Progenitor cell of endocrine pancreas (in vitro differentiated cells): ENCODE measurements around the gene RHOA. TPM values are rescaled to one million over a fixed set of nuclear protein-coding genes. Genes with fewer than 3 reads are reported as not detected.
"Not testable (repeated sequence)": the region's sequence is repeated elsewhere in the genome, so short reads cannot be mapped to it uniquely, and the experiment has no call there.

Experiments
- DNase-seq: peaks from one replicate; pipeline ENCODE4 v3.0.0; 2021; ENCODE audit warnings: low spot score; ENCODE audit not compliant: unreplicated experiment
- H3K27ac Mint-ChIP-seq: 2 replicates; pipeline ENCODE4 v1.8.0; 2021; ENCODE audit warnings: mild to moderate bottlenecking, moderate library complexity, mixed read lengths
- H3K27me3 Mint-ChIP-seq: 2 replicates; pipeline ENCODE4 v1.8.0; 2021; ENCODE audit warnings: mixed read lengths
- H3K36me3 Mint-ChIP-seq: 2 replicates; pipeline ENCODE4 v1.8.0; 2022; ENCODE audit warnings: mixed read lengths; ENCODE audit not compliant: insufficient read depth
- H3K4me1 Mint-ChIP-seq: 2 replicates; pipeline ENCODE4 v1.8.0; 2021; ENCODE audit warnings: low read depth, mixed read lengths
- H3K4me3 Mint-ChIP-seq: 2 replicates; pipeline ENCODE4 v1.8.0; 2021; ENCODE audit warnings: low read depth, mild to moderate bottlenecking, moderate library complexity, mixed read lengths
- H3K9me3 Mint-ChIP-seq: 2 replicates; pipeline ENCODE4 v1.8.0; 2021; ENCODE audit warnings: low read depth, mixed read lengths
- CTCF ChIP-seq: fragments of 200-600 bp; sonication (generic); IDR thresholded peaks from one replicate; pipeline ENCODE4 v1.5.0; 2021; ENCODE audit warnings: antibody characterized with exemption, mild to moderate bottlenecking; ENCODE audit not compliant: unreplicated experiment
- total RNA-seq: library from RNA; stranded (reverse); gene quantifications from 2 replicates; pipeline ENCODE4 v1.2.1, GENCODE V29; 2021

RHOA gene
- total RNA-seq, 1 donor from 2014 or later = 301 TPM

- no peak for DNase-seq
- no peaks in the 10 kb centered on the region for H3K9me3 Mint-ChIP-seq
- no peak for TF ChIP-seq CTCF
- H3K4me3 Mint-ChIP-seq = no peak overlapping the region
- no peaks in the 10 kb centered on the region for H3K4me1 Mint-ChIP-seq
- no peaks in the 10 kb centered on the region for H3K27me3 Mint-ChIP-seq
- H3K27ac Mint-ChIP-seq = no peak overlapping the region
- peaks cover 28% of the 10 kb centered on the region for H3K36me3 Mint-ChIP-seq
Measured at GRCh38 chr3:49329186-49329585, 82.6 kb downstream of the RHOA start.

DNA sequence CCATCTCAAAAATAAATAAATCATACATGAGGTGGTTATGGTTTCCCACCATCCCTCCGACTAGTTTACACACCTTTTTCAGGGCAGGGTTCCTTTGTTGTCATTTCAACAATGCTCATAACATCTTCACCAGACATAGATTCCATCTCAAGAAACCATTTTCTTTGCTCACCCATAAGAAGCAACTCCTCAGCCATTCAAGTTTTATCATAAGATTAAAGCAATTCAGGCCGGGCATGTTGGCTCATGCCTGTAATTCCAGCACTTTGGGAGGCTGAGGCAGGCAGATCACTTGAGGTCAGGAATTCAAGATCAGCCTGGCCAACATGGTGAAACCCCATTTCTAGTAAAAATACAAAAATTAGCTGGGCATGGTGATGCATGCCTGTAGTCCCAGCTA lies 83.4 kb downstream of the RHOA start:
- DNase-seq, H3K27me3 Mint-ChIP-seq, H3K4me3 Mint-ChIP-seq, H3K9me3 Mint-ChIP-seq, H3K27ac Mint-ChIP-seq, H3K4me1 Mint-ChIP-seq: not testable (repeated sequence)
- H3K36me3 Mint-ChIP-seq = peaks cover 30% of the 10 kb centered on the region

- Mint-ChIP-seq H3K36me3 (peaks cover 26% of the 10 kb centered on the region), H3K27me3 (no peaks in the 10 kb centered on the region), H3K27ac (no peak overlapping the region), H3K4me1 (no peaks in the 10 kb centered on the region), H3K4me3 (no peak overlapping the region), H3K9me3 (no peaks in the 10 kb centered on the region)
- TF ChIP-seq CTCF = peak; percentile 43
- no peak for DNase-seq
Measured at GRCh38 chr3:49327485-49327884, 84.3 kb downstream of the RHOA start.

DNA sequence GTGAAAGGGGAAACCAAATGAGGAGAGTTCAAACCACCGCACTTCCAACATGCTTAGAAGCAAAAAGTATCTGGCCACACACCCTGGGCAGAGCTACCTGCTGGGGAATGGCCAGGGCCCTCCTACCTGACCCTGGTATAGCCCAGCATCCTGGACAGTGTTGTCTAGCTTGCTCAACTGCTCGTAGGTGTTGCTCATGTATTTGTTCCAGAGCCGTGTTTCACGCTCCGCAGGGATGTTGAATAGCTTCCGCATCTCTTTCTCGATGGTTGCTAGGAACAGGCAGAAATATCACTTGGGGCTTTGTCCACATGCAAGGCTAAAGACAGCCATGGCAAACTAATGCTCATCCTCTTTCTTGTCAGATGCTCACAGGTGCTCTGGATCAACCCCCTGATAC lies 87.0 kb downstream of the RHOA start:
- no peaks in the 10 kb centered on the region for H3K4me1 Mint-ChIP-seq
- H3K4me3 Mint-ChIP-seq = no peak overlapping the region
- peaks cover 31% of the 10 kb centered on the region for H3K36me3 Mint-ChIP-seq
- DNase-seq = no peak
- H3K27ac Mint-ChIP-seq = no peak overlapping the region
- no peaks in the 10 kb centered on the region for H3K27me3 Mint-ChIP-seq
- TF ChIP-seq CTCF = no peak
- H3K9me3 Mint-ChIP-seq = no peaks in the 10 kb centered on the region

DNA sequence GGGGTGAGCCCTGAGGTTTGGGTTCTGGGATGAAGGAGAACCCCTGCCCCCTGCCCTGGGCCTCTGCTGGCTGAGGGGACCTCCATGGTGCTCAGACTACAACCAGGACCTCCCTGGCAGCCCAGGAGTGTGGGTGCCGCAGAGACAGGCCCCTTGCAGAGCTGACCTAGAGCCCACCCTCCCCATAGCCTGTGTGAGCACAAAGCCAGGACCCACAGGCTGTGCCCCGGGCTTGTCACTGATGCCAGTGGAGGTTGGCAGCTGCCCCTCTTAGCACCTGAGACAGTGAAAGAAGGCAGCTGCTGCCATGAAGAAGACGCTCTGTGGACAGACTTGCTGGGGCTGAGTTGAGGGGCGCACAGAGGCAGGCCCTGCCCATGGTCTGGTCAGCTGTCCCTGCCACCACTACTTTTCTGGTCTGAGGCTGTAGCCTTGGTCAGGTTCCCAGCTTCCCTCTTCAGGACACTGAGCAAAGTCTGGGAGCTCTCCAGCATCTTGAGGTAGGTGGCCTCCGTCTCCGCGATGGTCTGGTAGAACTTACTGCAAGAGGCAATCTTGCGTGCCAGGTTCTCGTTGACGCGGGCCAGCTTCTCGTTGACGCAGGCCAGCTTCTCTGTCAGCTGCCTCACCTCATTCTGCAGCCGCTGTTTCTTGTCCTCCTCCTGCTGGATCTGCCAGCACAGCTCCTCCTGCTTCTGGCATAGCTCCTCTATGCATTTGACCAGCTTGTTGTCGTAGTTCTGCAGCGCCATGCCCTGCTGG lies 94.9 kb downstream of the RHOA start:
- H3K4me3 Mint-ChIP-seq = no peak overlapping the region
- peaks cover 15% of the 10 kb centered on the region for H3K36me3 Mint-ChIP-seq
- no peak for DNase-seq
- no peak overlapping the region for H3K27ac Mint-ChIP-seq
- no peaks in the 10 kb centered on the region for H3K4me1 Mint-ChIP-seq
- TF ChIP-seq CTCF = no peak
- no peaks in the 10 kb centered on the region for H3K27me3 Mint-ChIP-seq
- H3K9me3 Mint-ChIP-seq = no peaks in the 10 kb centered on the region

- TF ChIP-seq CTCF = no peak
- Mint-ChIP-seq H3K27me3 (no peaks in the 10 kb centered on the region), H3K4me3 (no peak overlapping the region), H3K4me1 (no peaks in the 10 kb centered on the region), H3K9me3 (no peaks in the 10 kb centered on the region), H3K36me3 (peaks cover 16% of the 10 kb centered on the region), H3K27ac (no peak overlapping the region)
- no peak for DNase-seq
Measured at GRCh38 chr3:49313896-49314688, 97.7 kb downstream of the RHOA start.
